Gastroesophageal sphincter (tissue), 4 donors: Measurements from ENCODE around the gene XPNPEP2. TPM values are rescaled to one million over a fixed set of nuclear protein-coding genes. Genes with fewer than 3 reads are reported as not detected.

Experiments used
- ATAC-seq: fragments of 150-250 bp; one replicate; pipeline ENCODE4 v1.9.1; 2016; ENCODE audit warnings: mild to moderate bottlenecking, moderate library complexity
- H3K27ac ChIP-seq, 4 donors: fragments of 200-600 bp; sonication (generic) in 3 of 4; 1 replicate in 3 of 4; 2 replicates in 1 of 4; pipeline ENCODE4 v1.5.1; 2016 to 2019
- H3K27me3 ChIP-seq: fragments of 200-600 bp; sonication (generic); one replicate; pipeline ENCODE4 v1.5.1; 2019
- H3K36me3 ChIP-seq, 2 donors: fragments of 200-600 bp; sonication (generic); one replicate each; pipeline ENCODE4 v1.5.1; 2019; ENCODE audit warnings: control low read depth in 1 of 2
- H3K4me1 ChIP-seq, 3 donors: fragments of 200-600 bp; sonication (generic); 1 replicate in 2 of 3; 2 replicates in 1 of 3; pipeline ENCODE4 v1.5.1; 2016 to 2019; ENCODE audit warnings: control low read depth in 2 of 3
- H3K4me3 ChIP-seq, 2 donors: fragments of 200-600 bp; sonication (generic); one replicate each; pipeline ENCODE4 v1.5.1; 2019; ENCODE audit warnings: mild to moderate bottlenecking in 1 of 2, moderate library complexity in 1 of 2
- H3K9me3 ChIP-seq, 3 donors: fragments of 200-600 bp; sonication (generic); one replicate each; pipeline ENCODE4 v1.5.1; 2017 to 2019; ENCODE audit warnings: control low read depth in 2 of 3
- CTCF ChIP-seq, 4 experiments: fragments of 200-600 bp in 2 of 4; fragments of 450-650 bp in 2 of 4; sonication (generic) in 1 of 4; IDR thresholded peaks; one replicate each; pipeline ENCODE4 v1.5.1; 2017 to 2019; ENCODE audit warnings: antibody characterized with exemption in 4 of 4, mild to moderate bottlenecking in 2 of 4, moderate library complexity in 2 of 4
- EP300 ChIP-seq: sonication (generic); formaldehyde crosslinking; IDR thresholded peaks from one replicate; pipeline ENCODE4 v1.6.1; 2017; ENCODE audit warnings: antibody characterized with exemption, mild to moderate bottlenecking
- POLR2A ChIP-seq, 2 donors: fragments of 450-650 bp; IDR thresholded peaks; one replicate each; pipeline ENCODE4 v1.6.1; 2017; ENCODE audit warnings: antibody characterized with exemption in 2 of 2, mild to moderate bottlenecking in 2 of 2, moderate library complexity in 1 of 2
- POLR2AphosphoS5 ChIP-seq: sonication (generic); formaldehyde crosslinking; IDR thresholded peaks from one replicate; pipeline ENCODE4 v1.6.1; 2017; ENCODE audit warnings: antibody characterized with exemption
- WGBS, 2 donors: methylation state at CpG; one replicate each; pipeline ENCODE4 v1.1.5; 2018; ENCODE audit warnings: low coverage in 1 of 2; 5-methylcytosine and 5-hydroxymethylcytosine counted together
- total RNA-seq, 4 donors: library from RNA; depleted of rRNA; stranded (reverse); fragments of >200 nt; gene quantifications; one replicate each; pipeline ENCODE4 v1.1.0, GENCODE V29; 2016

XPNPEP2 gene
- total RNA-seq, 4 donors from 2014 or later, result 0.93 to 11.2 (median 6.5) TPM

GRCh38 chrX:129790146-129790545 lies 51.4 kb downstream of the XPNPEP2 start:
- Histone ChIP-seq H3K27ac (no peak overlapping the region), H3K36me3 (no peaks in the 10 kb centered on the region), H3K9me3 (no peaks in the 10 kb centered on the region), H3K27me3 (no peaks in the 10 kb centered on the region), H3K4me3 (no peak overlapping the region), H3K4me1 (no peaks in the 10 kb centered on the region)
- 88 to 100% methylated on average over 1 to 2 of the region's 3 CpGs for WGBS, 2 donors
- TF ChIP-seq POLR2AphosphoS5, result no peak
- TF ChIP-seq EP300, result no peak
- TF ChIP-seq CTCF (IDR thresholded peaks at IDR 0.05), result no peak
- TF ChIP-seq POLR2A (IDR thresholded peaks at IDR 0.05), result no peak
- ATAC-seq, result no peak

- WGBS, 2 donors, result 83% methylated on average over 7 of the region's 9 CpGs; no CpG with 5 or more reads in 1 of the 2 donors
- no peak overlapping the region for H3K4me3 ChIP-seq
- ATAC-seq, result no peak
- no peaks in the 10 kb centered on the region for H3K27me3 ChIP-seq
- H3K27ac ChIP-seq, result no peak overlapping the region
- no peaks in the 10 kb centered on the region for H3K4me1 ChIP-seq
- H3K9me3 ChIP-seq, result no peaks in the 10 kb centered on the region
- TF ChIP-seq EP300 (no peak), POLR2A (IDR thresholded peaks at IDR 0.05) (no peak), CTCF (IDR thresholded peaks at IDR 0.05) (no peak), POLR2AphosphoS5 (no peak)
- no peaks in the 10 kb centered on the region for H3K36me3 ChIP-seq
Observed at GRCh38 chrX:129790808-129791207, 52.0 kb downstream of the XPNPEP2 start.

GRCh38 chrX:129791336-129791735 lies 52.6 kb downstream of the XPNPEP2 start:
- Histone ChIP-seq H3K36me3 (no peaks in the 10 kb centered on the region), H3K4me3 (no peak overlapping the region), H3K9me3 (no peaks in the 10 kb centered on the region), H3K27me3 (no peaks in the 10 kb centered on the region), H3K4me1 (no peaks in the 10 kb centered on the region), H3K27ac (no peak overlapping the region)
- TF ChIP-seq EP300 (no peak), CTCF (IDR thresholded peaks at IDR 0.05) (no peak), POLR2A (IDR thresholded peaks at IDR 0.05) (no peak), POLR2AphosphoS5 (no peak)
- ATAC-seq, result no peak
- 80% methylated on average over 1 of the region's 8 CpGs; no CpG with 5 or more reads in 1 of the 2 donors for WGBS, 2 donors

GRCh38 chrX:129791961-129792570 lies 53.3 kb downstream of the XPNPEP2 start:
- ATAC-seq, result no peak
- 50 to 90% methylated on average over 1 to 2 of the region's 11 CpGs for WGBS, 2 donors
- Histone ChIP-seq H3K4me3 (no peak overlapping the region), H3K27me3 (no peaks in the 10 kb centered on the region), H3K27ac (no peak overlapping the region), H3K36me3 (no peaks in the 10 kb centered on the region), H3K4me1 (no peaks in the 10 kb centered on the region), H3K9me3 (no peaks in the 10 kb centered on the region)
- TF ChIP-seq POLR2A (IDR thresholded peaks at IDR 0.05), result no peak

GRCh38 chrX:129792586-129793291 lies 54.0 kb downstream of the XPNPEP2 start:
- no peak for ATAC-seq
- Histone ChIP-seq H3K9me3 (no peaks in the 10 kb centered on the region), H3K4me3 (no peak overlapping the region), H3K27me3 (no peaks in the 10 kb centered on the region), H3K4me1 (no peaks in the 10 kb centered on the region), H3K27ac (no peak overlapping the region), H3K36me3 (no peaks in the 10 kb centered on the region)
- TF ChIP-seq CTCF (IDR thresholded peaks at IDR 0.05) (no peak), POLR2A (IDR thresholded peaks at IDR 0.05) (no peak), EP300 (no peak), POLR2AphosphoS5 (no peak)
- 100% methylated on average over 2 of the region's 18 CpGs; no CpG with 5 or more reads in 1 of the 2 donors for WGBS, 2 donors
